GM19397 (cell line): Measurements from ENCODE around the gene BFSP2.
A peak's percentile ranks its signal among the peaks of the same experiment; 100 is the strongest.
"Not testable (repeated sequence)": the region's sequence is repeated elsewhere in the genome, so short reads cannot be mapped to it uniquely, and the experiment has no call there.

ENCODE experiments used
- ATAC-seq: cut with Tn5 transposase; IDR thresholded peaks from one replicate; pipeline ENCODE4 v1.9.1; 2021; ENCODE audit warnings: mild to moderate bottlenecking, moderate library complexity; ENCODE audit not compliant: unreplicated experiment

The BFSP2 gene

GRCh38 chr3:133455281-133455680, 55.4 kb downstream of the BFSP2 start:
- no peak for ATAC-seq

GRCh38 chr3:133455960-133456359, 56.1 kb downstream of the BFSP2 start:
- ATAC-seq: no peak

- no peak for ATAC-seq
Measured at GRCh38 chr3:133457025-133457424, 57.2 kb downstream of the BFSP2 start.

- no peak for ATAC-seq
Measured at GRCh38 chr3:133457465-133458067, 57.7 kb downstream of the BFSP2 start.

GRCh38 chr3:133459400-133459799, 59.5 kb downstream of the BFSP2 start:
- no peak for ATAC-seq

GRCh38 chr3:133460809-133461208, 61.0 kb downstream of the BFSP2 start:
- no peak for ATAC-seq

- no peak for ATAC-seq
Measured at GRCh38 chr3:133461291-133461690, 61.4 kb downstream of the BFSP2 start.

- no peak for ATAC-seq
Measured at GRCh38 chr3:133463347-133463860, 63.5 kb downstream of the BFSP2 start.

- no peak for ATAC-seq
Measured at GRCh38 chr3:133464573-133464972, 64.7 kb downstream of the BFSP2 start.

GRCh38 chr3:133466531-133467386, 66.9 kb downstream of the BFSP2 start:
- ATAC-seq: no peak

- no peak for ATAC-seq
Measured at GRCh38 chr3:133467780-133468179, 67.9 kb downstream of the BFSP2 start.

GRCh38 chr3:133468251-133468721, 68.4 kb downstream of the BFSP2 start:
- no peak for ATAC-seq

GRCh38 chr3:133469140-133469731, 69.4 kb downstream of the BFSP2 start:
- ATAC-seq: no peak

- no peak for ATAC-seq
Measured at GRCh38 chr3:133472242-133472641, 72.4 kb downstream of the BFSP2 start.

GRCh38 chr3:133472889-133473288, 73.0 kb downstream of the BFSP2 start:
- ATAC-seq: no peak

- ATAC-seq: not testable (repeated sequence)
Measured at GRCh38 chr3:133473472-133474191, 73.8 kb downstream of the BFSP2 start.

GRCh38 chr3:133474251-133474801, 74.5 kb downstream of the BFSP2 start:
- no peak for ATAC-seq

- no peak for ATAC-seq
Measured at GRCh38 chr3:133474817-133475216, 75.0 kb downstream of the BFSP2 start.

GRCh38 chr3:133475245-133476010, 75.6 kb downstream of the BFSP2 start:
- peak; percentile 58 for ATAC-seq

- no peak for ATAC-seq
Measured at GRCh38 chr3:133476971-133477375, 77.1 kb downstream of the BFSP2 start.
